HepG2 (cell line): Measurements from ENCODE around the gene SPRTN. TPM values are rescaled to one million over a fixed set of nuclear protein-coding genes. Genes with fewer than 3 reads are reported as not detected.

Experiments
- ISX ChIP-seq: sonication (generic); formaldehyde crosslinking; conservative IDR thresholded peaks from 2 replicates; pipeline ENCODE4 v1.5.0; 2020; ENCODE audit warnings: missing genetic modification reagents
- JUND ChIP-seq: sonication (generic); formaldehyde crosslinking; IDR thresholded peaks from 2 replicates; pipeline ENCODE4 v1.8.0; 2022; ENCODE audit warnings: mild to moderate bottlenecking, missing genetic modification reagents
- MEIS1 ChIP-seq: sonication (generic); formaldehyde crosslinking; IDR thresholded peaks from 2 replicates; pipeline ENCODE4 v1.9.0; 2021; ENCODE audit warnings: mild to moderate bottlenecking, missing genetic modification reagents, moderate library complexity, borderline replicate concordance
- NFYC ChIP-seq: IDR thresholded peaks from 2 replicates; pipeline ENCODE4 v1.6.1; 2016; ENCODE audit warnings: missing genetic modification reagents, missing compliant biosample characterization
- RAD51 ChIP-seq: fragments of 450-650 bp; IDR thresholded peaks from 2 replicates; pipeline ENCODE4 v1.6.1; 2016; ENCODE audit warnings: borderline replicate concordance
- REL ChIP-seq: sonication (generic); formaldehyde crosslinking; conservative IDR thresholded peaks from 2 replicates; pipeline ENCODE4 v1.8.0; 2022; ENCODE audit warnings: mild to moderate bottlenecking, missing genetic modification reagents, moderate library complexity
- RORA ChIP-seq: sonication (generic); formaldehyde crosslinking; IDR thresholded peaks from 2 replicates; pipeline ENCODE4 v1.5.0; 2020; ENCODE audit warnings: mild to moderate bottlenecking, missing genetic modification reagents, moderate library complexity
- SALL2 ChIP-seq: sonication (generic); formaldehyde crosslinking; IDR thresholded peaks from 2 replicates; pipeline ENCODE4 v1.8.1; 2023; ENCODE audit warnings: mild to moderate bottlenecking, missing genetic modification reagents, inconsistent platforms
- TEAD2 ChIP-seq: sonication (generic); formaldehyde crosslinking; IDR thresholded peaks from 2 replicates; pipeline ENCODE4 v1.9.0; 2021; ENCODE audit warnings: missing genetic modification reagents
- ZFX ChIP-seq: sonication (generic); formaldehyde crosslinking; IDR thresholded peaks from 2 replicates; pipeline ENCODE4 v1.4.0; 2020; ENCODE audit warnings: mild to moderate bottlenecking, low read depth, missing genetic modification reagents, moderate library complexity
- ZNF432 ChIP-seq: sonication (generic); formaldehyde crosslinking; IDR thresholded peaks from 2 replicates; pipeline ENCODE4 v1.5.0; 2020; ENCODE audit warnings: missing genetic modification reagents, mild to moderate bottlenecking, borderline replicate concordance
- ZNF546 ChIP-seq: sonication (generic); formaldehyde crosslinking; conservative IDR thresholded peaks from 2 replicates; pipeline ENCODE4 v1.8.1; 2023; ENCODE audit warnings: mild to moderate bottlenecking, missing genetic modification reagents
- ZNF564 ChIP-seq: sonication (generic); formaldehyde crosslinking; IDR thresholded peaks from 2 replicates; pipeline ENCODE4 v1.8.1; 2023; ENCODE audit warnings: mild to moderate bottlenecking, missing genetic modification reagents
- ZNF567 ChIP-seq: sonication (generic); formaldehyde crosslinking; IDR thresholded peaks from 2 replicates; pipeline ENCODE4 v1.8.1; 2023; ENCODE audit warnings: mild to moderate bottlenecking, missing genetic modification reagents, borderline replicate concordance
- ZNF790 ChIP-seq: sonication (generic); formaldehyde crosslinking; IDR thresholded peaks from 2 replicates; pipeline ENCODE4 v1.8.0; 2022; ENCODE audit warnings: missing genetic modification reagents, mild to moderate bottlenecking, borderline replicate concordance
- polyA plus RNA-seq, 8 experiments: library from polyadenylated mRNA; depleted of rRNA in 3 of 8; stranded (reverse) in 7 of 8; unstranded in 1 of 8; fragments of >200 nt; fragmentation: Illumina TruSeq in 4 of 8; extraction: Trizol in 4 of 8; gene quantifications; 2 replicates each; pipeline versions ENCODE4 v1.2.1 to v1.2.3, GENCODE V29; 2011 to 2016; ENCODE audit warnings: low read depth in 4 of 8, missing spikeins in 1 of 8, mixed read lengths in 1 of 8; ENCODE audit not compliant: insufficient read depth in 1 of 8
- total RNA-seq, 5 experiments: library from RNA; depleted of rRNA; stranded (reverse); fragments of >200 nt; fragmentation: Illumina TruSeq; extraction: Trizol; gene quantifications; 2 replicates each; pipeline ENCODE4 v1.2.3, GENCODE V29; 2016; ENCODE audit warnings: low read depth in 1 of 5
- TF ChIP-seq, protein P1 (sequence below): sonication (generic); formaldehyde crosslinking; IDR thresholded peaks from 2 replicates; pipeline ENCODE4 v1.4.0; 2020; ENCODE audit warnings: missing genetic modification reagents, borderline replicate concordance
- TF ChIP-seq, protein P2 (sequence below): sonication (generic); formaldehyde crosslinking; IDR thresholded peaks from 2 replicates; pipeline ENCODE4 v1.8.0; 2022; ENCODE audit warnings: mild to moderate bottlenecking, missing genetic modification reagents; ENCODE audit not compliant: insufficient replicate concordance
- TF ChIP-seq, protein P3 (sequence below), 2 experiments: sonication (generic) in 1 of 2; formaldehyde crosslinking in 1 of 2; IDR thresholded peaks; 2 replicates each; pipeline versions ENCODE4 v1.5.1 to v1.6.1; 2011 to 2020; ENCODE audit warnings: borderline replicate concordance in 1 of 2, low read depth in 1 of 2, low read length in 1 of 2, mild to moderate bottlenecking in 1 of 2, missing genetic modification reagents in 1 of 2, moderate library complexity in 1 of 2
- TF ChIP-seq, protein P4 (sequence below): sonication (generic); formaldehyde crosslinking; IDR thresholded peaks from 2 replicates; pipeline ENCODE4 v1.8.0; 2022; ENCODE audit warnings: missing genetic modification reagents, low read depth, mild to moderate bottlenecking, borderline replicate concordance
- TF ChIP-seq, protein P5 (sequence below): sonication (generic); formaldehyde crosslinking; IDR thresholded peaks from 2 replicates; pipeline ENCODE4 v1.4.0; 2020; ENCODE audit warnings: missing genetic modification reagents, borderline replicate concordance

SPRTN gene
- total and polyA plus RNA-seq, 2 of the 13 experiments (the other 11 are each of a cell fraction or from before 2014, with no cell fraction given), result 4.2 to 15.2 TPM

DNA sequence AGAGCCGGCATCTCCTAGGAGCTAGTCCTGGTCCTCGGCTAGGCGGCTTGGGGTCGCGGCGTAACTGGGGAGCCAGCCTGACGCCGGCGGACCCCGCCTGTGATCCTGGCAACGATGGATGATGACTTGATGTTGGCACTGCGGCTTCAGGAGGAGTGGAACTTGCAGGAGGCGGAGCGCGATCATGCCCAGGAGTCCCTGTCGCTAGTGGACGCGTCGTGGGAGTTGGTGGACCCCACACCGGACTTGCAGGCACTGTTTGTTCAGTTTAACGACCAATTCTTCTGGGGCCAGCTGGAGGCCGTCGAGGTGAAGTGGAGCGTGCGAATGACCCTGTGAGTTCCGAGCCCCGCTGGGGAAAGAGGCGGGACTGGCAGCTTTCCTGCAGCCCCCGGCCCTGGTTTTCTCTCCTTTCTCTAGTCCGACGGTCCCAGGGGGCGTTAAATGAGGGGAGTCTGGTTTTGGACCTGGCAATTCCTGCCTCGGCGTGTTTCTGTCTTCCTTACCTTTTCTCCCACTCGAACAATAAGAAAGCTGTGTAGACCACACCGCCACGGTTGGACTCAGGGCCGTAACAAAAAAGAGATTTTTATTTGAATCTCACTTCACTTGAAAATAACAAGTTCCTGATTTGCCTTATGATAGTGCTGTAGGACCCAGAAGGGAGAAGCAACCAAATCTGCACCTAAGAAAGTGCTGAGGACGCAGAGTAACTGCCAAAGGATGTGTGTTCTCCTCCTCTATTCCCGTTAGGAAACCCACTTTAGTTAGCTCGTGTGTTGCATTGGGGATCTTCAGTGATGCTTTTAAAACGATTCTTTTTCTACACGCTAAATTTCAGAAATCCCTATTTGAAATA lies at the start of gene SPRTN (continued):
- TF ChIP-seq, protein P1, sequence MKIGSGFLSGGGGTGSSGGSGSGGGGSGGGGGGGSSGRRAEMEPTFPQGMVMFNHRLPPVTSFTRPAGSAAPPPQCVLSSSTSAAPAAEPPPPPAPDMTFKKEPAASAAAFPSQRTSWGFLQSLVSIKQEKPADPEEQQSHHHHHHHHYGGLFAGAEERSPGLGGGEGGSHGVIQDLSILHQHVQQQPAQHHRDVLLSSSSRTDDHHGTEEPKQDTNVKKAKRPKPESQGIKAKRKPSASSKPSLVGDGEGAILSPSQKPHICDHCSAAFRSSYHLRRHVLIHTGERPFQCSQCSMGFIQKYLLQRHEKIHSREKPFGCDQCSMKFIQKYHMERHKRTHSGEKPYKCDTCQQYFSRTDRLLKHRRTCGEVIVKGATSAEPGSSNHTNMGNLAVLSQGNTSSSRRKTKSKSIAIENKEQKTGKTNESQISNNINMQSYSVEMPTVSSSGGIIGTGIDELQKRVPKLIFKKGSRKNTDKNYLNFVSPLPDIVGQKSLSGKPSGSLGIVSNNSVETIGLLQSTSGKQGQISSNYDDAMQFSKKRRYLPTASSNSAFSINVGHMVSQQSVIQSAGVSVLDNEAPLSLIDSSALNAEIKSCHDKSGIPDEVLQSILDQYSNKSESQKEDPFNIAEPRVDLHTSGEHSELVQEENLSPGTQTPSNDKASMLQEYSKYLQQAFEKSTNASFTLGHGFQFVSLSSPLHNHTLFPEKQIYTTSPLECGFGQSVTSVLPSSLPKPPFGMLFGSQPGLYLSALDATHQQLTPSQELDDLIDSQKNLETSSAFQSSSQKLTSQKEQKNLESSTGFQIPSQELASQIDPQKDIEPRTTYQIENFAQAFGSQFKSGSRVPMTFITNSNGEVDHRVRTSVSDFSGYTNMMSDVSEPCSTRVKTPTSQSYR, result no peak
- TF ChIP-seq ZNF790 (CRISPR knock-in tag) (no peak), REL (CRISPR knock-in tag) (no peak), TEAD2 (no peak), ZNF567 (CRISPR knock-in tag) (no peak; the same call in 1 of the 2 replicates), ISX (CRISPR knock-in tag) (peak; percentile 85; the same call in 1 of the 2 replicates), ZNF546 (CRISPR knock-in tag) (no peak), ZNF432 (CRISPR knock-in tag) (no peak), NFYC (CRISPR knock-in tag) (no peak), RORA (CRISPR knock-in tag) (no peak), ZFX (CRISPR knock-in tag) (no peak), RAD51 (no peak), JUND (CRISPR knock-in tag) (no peak), ZNF564 (CRISPR knock-in tag) (no peak), MEIS1 (CRISPR knock-in tag) (no peak), SALL2 (CRISPR knock-in tag) (no peak)
- TF ChIP-seq, protein P2, sequence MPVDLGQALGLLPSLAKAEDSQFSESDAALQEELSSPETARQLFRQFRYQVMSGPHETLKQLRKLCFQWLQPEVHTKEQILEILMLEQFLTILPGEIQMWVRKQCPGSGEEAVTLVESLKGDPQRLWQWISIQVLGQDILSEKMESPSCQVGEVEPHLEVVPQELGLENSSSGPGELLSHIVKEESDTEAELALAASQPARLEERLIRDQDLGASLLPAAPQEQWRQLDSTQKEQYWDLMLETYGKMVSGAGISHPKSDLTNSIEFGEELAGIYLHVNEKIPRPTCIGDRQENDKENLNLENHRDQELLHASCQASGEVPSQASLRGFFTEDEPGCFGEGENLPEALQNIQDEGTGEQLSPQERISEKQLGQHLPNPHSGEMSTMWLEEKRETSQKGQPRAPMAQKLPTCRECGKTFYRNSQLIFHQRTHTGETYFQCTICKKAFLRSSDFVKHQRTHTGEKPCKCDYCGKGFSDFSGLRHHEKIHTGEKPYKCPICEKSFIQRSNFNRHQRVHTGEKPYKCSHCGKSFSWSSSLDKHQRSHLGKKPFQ (CRISPR knock-in tag), result no peak
- TF ChIP-seq, protein P3, sequence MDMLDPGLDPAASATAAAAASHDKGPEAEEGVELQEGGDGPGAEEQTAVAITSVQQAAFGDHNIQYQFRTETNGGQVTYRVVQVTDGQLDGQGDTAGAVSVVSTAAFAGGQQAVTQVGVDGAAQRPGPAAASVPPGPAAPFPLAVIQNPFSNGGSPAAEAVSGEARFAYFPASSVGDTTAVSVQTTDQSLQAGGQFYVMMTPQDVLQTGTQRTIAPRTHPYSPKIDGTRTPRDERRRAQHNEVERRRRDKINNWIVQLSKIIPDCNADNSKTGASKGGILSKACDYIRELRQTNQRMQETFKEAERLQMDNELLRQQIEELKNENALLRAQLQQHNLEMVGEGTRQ (IDR thresholded peaks at IDR 0.05; ENCODE audit: low read depth, low read length), result no peak
- TF ChIP-seq, protein P3 (CRISPR knock-in tag; IDR thresholded peaks at IDR 0.05; ENCODE audit: borderline replicate concordance), result no peak
- TF ChIP-seq, protein P4, sequence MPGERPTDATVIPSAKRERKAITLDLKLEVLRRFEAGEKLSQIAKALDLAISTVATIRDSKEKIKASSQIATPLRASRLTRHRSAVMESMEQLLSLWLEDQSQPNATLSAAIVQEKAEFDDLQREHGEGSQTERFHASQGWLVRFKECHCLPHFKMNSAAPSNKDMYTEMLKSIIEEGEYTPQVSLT, result no peak
- TF ChIP-seq, protein P5, sequence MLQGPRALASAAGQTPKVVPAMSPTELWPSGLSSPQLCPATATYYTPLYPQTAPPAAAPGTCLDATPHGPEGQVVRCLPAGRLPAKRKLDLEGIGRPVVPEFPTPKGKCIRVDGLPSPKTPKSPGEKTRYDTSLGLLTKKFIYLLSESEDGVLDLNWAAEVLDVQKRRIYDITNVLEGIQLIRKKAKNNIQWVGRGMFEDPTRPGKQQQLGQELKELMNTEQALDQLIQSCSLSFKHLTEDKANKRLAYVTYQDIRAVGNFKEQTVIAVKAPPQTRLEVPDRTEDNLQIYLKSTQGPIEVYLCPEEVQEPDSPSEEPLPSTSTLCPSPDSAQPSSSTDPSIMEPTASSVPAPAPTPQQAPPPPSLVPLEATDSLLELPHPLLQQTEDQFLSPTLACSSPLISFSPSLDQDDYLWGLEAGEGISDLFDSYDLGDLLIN (CRISPR knock-in tag), result no peak
